ENCODE results near the gene DNAJC27. TPM values are rescaled to one million over a fixed set of nuclear protein-coding genes. Genes with fewer than 3 reads are reported as not detected.

The DNAJC27 gene
- total and polyA plus RNA-seq, 9 of the 15 experiments (the other 6 are each of a cell fraction or from before 2014, with no cell fraction given) = 0.53 to 5.9 (median 3.0) TPM

GRCh38 chr2:24899361-24899910, 72.3 kb downstream of the DNAJC27 start:
- intact Hi-C loops (cut with micrococcal nuclease) = no loop called here
- ATAC-seq (no peak), FAIRE-seq (no peak), DNase-seq (ENCODE audit: extremely low read depth in 1 of 4, low spot score in 3 of 4) (no peak)
- no peak overlapping the region for H2AFZ ChIP-seq (ENCODE audit: low read depth, low read length)
- POLR2A ChIA-PET = interaction anchor here (0.6 kb wide), 1 partner anchor 62 kb away, joined by 3 read pairs; no protein-coding TSS in a partner anchor
- H3K9me1 ChIP-seq (ENCODE audit: control insufficient read depth, insufficient read depth, low read length) = no peaks in the 10 kb centered on the region
- H3K27me3 ChIP-seq (ENCODE audit: control insufficient read depth in 2 of 2, insufficient read depth in 2 of 2, low read length in 2 of 2) = no peaks in the 10 kb centered on the region
- H3K36me3 ChIP-seq (ENCODE audit: control insufficient read depth, insufficient read depth, low read length) = peaks cover 44% of the 10 kb centered on the region
- no peak overlapping the region for H3K27ac ChIP-seq (ENCODE audit: extremely low read depth, low read depth, low read length)
- no peaks in the 10 kb centered on the region for H4K20me1 ChIP-seq (replicated peaks; ENCODE audit: control insufficient read depth, insufficient read depth, low read length)
- 87% methylated on average over 7 of the region's 7 CpGs for WGBS (ENCODE audit: insufficient coverage, low coverage, missing lambda C conversion rate)
- no TSS peak for BruUV-seq (replicated peaks)
- no peak overlapping the region for H3K4me3 ChIP-seq
- peaks cover 12% of the 10 kb centered on the region for H3K9me3 ChIP-seq (replicated peaks; ENCODE audit: control insufficient read depth, insufficient read depth, low read depth, low read length)
- H3K4me2 ChIP-seq (ENCODE audit: insufficient read depth, low read length) = no peak overlapping the region
- H3K79me2 ChIP-seq (ENCODE audit: control insufficient read depth, insufficient read depth, low read length) = 0 out of 3 replicates have a peak, but pooled peaks cover 3% of the 10 kb centered on the region
- H3K4me1 ChIP-seq (replicated peaks in 1 of 2; ENCODE audit: control insufficient read depth in 2 of 2, insufficient read depth in 2 of 2, low read length in 2 of 2) = no peaks in the 10 kb centered on the region
- CTCF ChIA-PET (ENCODE audit: low intra/inter-chr PET ratio) = no interaction called here
- H3K9ac ChIP-seq (ENCODE audit: insufficient read depth in 1 of 2, low read depth in 2 of 2, low read length in 2 of 2) = no peak overlapping the region
- in situ Hi-C loops (cut with MboI) = no loop called here
- TF ChIP-seq ZNF507 (tag; conservative IDR thresholded peaks at IDR 0.05) (no peak), CBFA2T2 (conservative IDR thresholded peaks at IDR 0.05) (no peak), U2AF2 (optimal IDR thresholded peaks at IDR 0.05; ENCODE audit: low read depth, low read length) (no peak), XRCC5 (IDR thresholded peaks at IDR 0.05; ENCODE audit: low read depth, low read length) (no peak), CBX8 (IDR thresholded peaks at IDR 0.05; ENCODE audit: borderline replicate concordance, extremely low read depth, low read depth, low read length, poor library complexity, severe bottlenecking) (no peak), RREB1 (CRISPR knock-in tag; IDR thresholded peaks at IDR 0.05) (no peak), ZNF79 (CRISPR knock-in tag; IDR thresholded peaks at IDR 0.05; ENCODE audit: low read depth) (no peak), CTCF (IDR thresholded peaks at IDR 0.05 in 2 of 3, conservative IDR thresholded peaks at IDR 0.05 in 1 of 3; ENCODE audit: insufficient read depth in 2 of 3, low read depth in 1 of 3, low read length in 3 of 3) (no peak), EP400 (IDR thresholded peaks at IDR 0.05) (no peak), CCAR2 (IDR thresholded peaks at IDR 0.05; ENCODE audit: low read depth, low read length) (no peak), ZNF740 (CRISPR knock-in tag; IDR thresholded peaks at IDR 0.05) (no peak), ZNF740 (tag; IDR thresholded peaks at IDR 0.05) (no peak), RFX7 (CRISPR knock-in tag; IDR thresholded peaks at IDR 0.05) (no peak), POLR2AphosphoS2 (IDR thresholded peaks at IDR 0.05; ENCODE audit: low read length) (no peak)

All from K562 (cell line).